GM12801 (cell line): ENCODE results near the gene FAM162A.

Source experiments
- TF ChIP-seq, protein P1 (sequence below): IDR thresholded peaks from one replicate; pipeline ENCODE4 v1.5.1; 2011; ENCODE audit warnings: control low read depth; ENCODE audit not compliant: insufficient read length; ENCODE audit errors: extremely low read depth

Gene FAM162A

DNA sequence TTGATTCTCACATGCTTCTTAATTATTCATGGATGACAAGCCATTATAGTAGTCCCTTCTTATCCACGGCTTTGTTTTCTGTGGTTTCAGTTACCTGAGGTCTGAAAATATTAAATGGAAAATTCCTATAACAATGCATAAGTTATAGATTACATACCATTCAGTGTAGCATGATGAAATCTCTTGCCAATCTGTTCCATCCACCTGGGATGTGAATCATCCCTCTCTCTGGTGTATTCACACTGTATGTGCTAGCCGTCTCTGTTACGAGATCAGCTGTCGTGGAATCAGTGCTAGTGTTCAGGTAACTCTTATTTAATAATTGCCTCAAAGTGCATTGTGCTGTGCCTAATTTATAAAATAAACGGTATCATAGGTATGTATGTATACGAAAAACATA lies 26.7 kb downstream of the FAM162A start:
- TF ChIP-seq, protein P1, sequence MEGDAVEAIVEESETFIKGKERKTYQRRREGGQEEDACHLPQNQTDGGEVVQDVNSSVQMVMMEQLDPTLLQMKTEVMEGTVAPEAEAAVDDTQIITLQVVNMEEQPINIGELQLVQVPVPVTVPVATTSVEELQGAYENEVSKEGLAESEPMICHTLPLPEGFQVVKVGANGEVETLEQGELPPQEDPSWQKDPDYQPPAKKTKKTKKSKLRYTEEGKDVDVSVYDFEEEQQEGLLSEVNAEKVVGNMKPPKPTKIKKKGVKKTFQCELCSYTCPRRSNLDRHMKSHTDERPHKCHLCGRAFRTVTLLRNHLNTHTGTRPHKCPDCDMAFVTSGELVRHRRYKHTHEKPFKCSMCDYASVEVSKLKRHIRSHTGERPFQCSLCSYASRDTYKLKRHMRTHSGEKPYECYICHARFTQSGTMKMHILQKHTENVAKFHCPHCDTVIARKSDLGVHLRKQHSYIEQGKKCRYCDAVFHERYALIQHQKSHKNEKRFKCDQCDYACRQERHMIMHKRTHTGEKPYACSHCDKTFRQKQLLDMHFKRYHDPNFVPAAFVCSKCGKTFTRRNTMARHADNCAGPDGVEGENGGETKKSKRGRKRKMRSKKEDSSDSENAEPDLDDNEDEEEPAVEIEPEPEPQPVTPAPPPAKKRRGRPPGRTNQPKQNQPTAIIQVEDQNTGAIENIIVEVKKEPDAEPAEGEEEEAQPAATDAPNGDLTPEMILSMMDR = no peak

DNA sequence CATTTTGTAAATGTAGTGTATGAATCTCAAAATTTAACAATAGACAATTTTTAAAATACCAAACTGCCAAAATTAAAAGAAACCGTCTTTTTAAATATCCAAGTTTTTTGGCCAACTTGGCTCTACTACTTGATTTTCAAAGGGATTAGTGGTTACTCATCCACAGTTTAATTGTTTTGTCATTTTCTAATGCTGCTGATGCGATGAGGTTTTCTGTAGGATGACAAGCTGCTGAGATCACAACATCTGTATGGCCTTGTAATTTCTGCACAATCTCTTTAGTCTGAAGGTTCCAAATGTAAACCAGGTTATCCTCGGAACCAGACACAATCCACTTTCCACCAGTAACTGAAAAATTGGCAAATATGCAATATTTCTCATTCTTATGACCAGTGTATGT lies 30.4 kb downstream of the FAM162A start:
- TF ChIP-seq, protein P1 = no peak

DNA sequence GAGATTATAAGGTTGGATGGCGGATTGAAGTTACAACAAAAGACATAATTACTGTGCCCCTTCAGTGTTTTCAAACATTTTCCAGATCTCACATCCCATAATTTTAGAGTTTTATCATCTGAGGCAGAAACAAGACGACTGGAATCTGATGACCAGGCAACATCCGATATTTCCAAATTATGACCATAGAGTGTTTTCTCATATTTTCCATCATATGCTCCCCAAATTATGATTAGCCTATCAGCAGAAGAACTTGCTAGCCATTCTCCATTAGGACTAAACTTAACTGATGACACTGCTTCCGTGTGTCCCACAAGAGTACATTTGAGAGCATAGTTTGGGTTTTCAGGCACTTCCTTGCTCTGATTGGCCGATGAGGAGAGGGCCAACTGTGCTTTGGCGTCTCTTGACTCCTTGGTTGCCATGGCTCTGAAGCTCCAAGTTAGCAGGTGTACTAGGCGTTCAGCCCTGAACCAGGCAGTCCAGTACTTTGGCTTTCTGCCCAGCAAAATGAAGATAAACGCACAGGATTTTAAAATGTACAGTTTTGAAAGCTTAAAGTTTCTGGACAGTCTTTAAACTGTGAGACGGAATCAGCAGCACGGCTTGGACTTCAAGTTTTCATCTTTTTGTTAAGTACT lies 31.2 kb downstream of the FAM162A start:
- TF ChIP-seq, protein P1 = no peak

DNA sequence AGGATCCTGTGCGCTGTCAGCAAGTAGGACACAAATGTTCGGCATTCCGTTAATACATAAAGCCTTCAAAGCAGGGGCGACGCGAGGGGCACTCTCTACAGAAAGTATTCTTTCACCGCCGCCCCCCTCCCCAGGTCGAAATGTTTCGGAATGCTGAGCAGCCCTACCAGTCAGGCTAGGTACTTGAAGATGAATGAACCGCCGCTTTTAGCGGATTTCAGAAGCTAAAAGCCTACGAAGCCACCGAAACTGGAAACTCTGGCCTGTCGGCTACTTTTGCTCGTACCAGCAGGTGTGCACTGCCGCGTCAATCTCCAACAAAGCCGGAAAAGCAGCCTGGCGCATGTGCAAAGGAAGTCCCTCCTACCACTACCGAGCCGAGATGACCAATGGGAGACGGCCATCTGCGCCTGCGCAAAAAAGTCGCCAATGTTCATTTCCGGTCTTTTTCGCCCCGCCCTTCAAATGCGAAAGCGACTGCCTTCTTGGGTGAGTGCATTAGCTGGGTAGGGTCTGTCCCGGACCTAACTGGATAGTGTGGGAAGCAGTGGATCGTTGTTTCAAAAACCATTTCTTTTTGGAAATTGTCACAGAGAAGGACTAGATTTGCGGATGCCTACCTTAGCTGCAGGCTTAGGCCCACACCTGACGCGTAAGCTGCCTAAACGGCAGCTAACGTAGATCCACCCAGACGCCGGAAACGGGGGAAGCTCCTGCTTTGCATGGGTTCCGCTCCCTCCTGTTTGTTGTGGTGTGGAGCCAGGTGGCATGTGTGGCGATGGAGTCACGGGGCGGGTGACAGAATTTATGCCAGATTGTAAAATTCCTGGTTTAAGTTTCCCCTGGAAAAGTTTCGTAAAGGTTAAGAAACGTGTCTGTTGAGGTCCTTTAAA lies 32.0 kb downstream of the FAM162A start, which contains the start of gene WDR5B:
TSS of gene WDR5B (minus strand) at position 301 of the 893 bp plus-strand sequence. CDS start 534 bp downstream, outside the sequence.
- TF ChIP-seq, protein P1 = no peak

DNA sequence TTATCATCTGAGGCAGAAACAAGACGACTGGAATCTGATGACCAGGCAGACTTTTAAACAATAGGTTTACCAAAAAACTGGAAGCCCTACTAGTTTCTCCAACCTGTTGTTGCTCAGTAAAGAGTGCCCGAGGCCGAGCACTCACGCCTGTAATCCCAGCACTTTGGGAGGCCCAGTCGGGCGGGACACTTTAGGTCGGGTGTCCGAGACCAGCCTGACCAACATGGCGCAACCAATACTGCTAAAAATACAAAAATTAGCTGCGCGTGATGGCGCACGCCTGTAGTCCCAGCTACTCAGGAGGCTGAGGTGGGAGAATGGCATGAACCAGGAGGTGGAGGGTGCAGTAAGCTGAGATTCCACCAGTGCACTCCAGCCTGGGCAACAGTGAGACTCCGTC lies 33.0 kb downstream of the FAM162A start:
- TF ChIP-seq, protein P1 = no peak

DNA sequence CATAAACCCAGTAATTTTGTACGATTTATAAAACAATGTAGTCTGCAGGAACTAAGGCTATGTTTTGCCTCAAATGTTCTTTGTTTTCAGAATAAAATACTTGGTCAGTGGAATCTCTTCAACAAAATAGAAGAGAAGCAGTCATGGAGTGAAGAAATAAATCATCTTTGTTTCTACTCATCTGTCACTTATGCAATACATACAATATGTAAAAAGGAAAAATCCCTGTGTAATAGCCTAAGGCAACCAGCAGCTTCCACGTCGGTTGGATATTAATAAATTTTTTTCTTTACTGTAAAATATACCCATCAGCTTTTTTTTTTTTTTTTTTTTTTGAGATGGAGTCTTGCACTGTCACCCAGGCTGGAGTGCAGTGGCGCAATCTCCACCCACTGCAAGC lies 37.1 kb downstream of the FAM162A start:
- TF ChIP-seq, protein P1 = no peak

DNA sequence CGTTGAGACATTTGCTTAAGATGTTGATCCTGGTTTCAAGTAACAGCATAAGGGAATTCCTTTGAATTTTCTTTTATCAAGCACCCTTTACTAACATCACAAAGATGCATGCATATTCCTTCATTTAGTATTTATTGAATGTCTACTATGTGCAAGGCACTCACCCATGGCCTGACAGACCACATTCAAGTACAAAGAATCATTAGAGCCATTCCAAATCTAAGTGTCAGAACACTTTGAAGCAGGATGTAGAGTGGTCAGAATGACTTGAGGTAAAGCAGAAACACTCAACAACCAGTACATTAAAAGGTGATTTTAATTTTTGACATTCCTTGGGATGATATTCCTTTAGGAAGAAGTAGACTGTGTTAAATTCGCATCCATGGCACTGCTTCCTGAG lies 37.9 kb downstream of the FAM162A start:
- TF ChIP-seq, protein P1 = no peak
